ENCODE measurements around the gene EPAS1. TPM values are rescaled to one million over a fixed set of nuclear protein-coding genes. Genes with fewer than 3 reads are reported as not detected.
A peak's percentile ranks its signal among the peaks of the same experiment; 100 is the strongest.
"Not testable (repeated sequence)": the region's sequence is repeated elsewhere in the genome, so short reads cannot be mapped to it uniquely, and the experiment has no call there.

Gene EPAS1
- total and polyA plus RNA-seq, 5 donors: 149 to 340 (median 246) TPM

- 84% methylated on average over 3 of the region's 3 CpGs for WGBS
- intact Hi-C loops (cut with DNase I): no loop called here
These were observed 96.7 kb downstream of the EPAS1 start for GRCh38 chr2:46393865-46394264.

GRCh38 chr2:46394649-46395510 is 97.7 kb downstream of the EPAS1 start:
- intact Hi-C loops (cut with DNase I): no loop called here
- Histone ChIP-seq H3K4me3 (ENCODE audit: low read length) (no peak overlapping the region), H3K9me3 (ENCODE audit: control insufficient read depth, low read length) (no peaks in the 10 kb centered on the region), H3K27ac (ENCODE audit: low read length) (no peak overlapping the region), H3K27me3 (ENCODE audit: control insufficient read depth, insufficient read depth) (no peaks in the 10 kb centered on the region), H3K4me1 (ENCODE audit: control insufficient read depth, insufficient read depth, low read length) (no peaks in the 10 kb centered on the region)
- ATAC-seq (no peak), DNase-seq (no peak)
- WGBS: 71% methylated on average over 9 of the region's 9 CpGs

More at GRCh38 chr2:46393865-46394264, 96.7 kb downstream of the EPAS1 start:
- DNase-seq (no peak), ATAC-seq (no peak)
- H3K9me3 ChIP-seq (ENCODE audit: control insufficient read depth, low read length): no peaks in the 10 kb centered on the region
- H3K4me3 ChIP-seq (ENCODE audit: low read length): no peak overlapping the region
- peaks cover 2% of the 10 kb centered on the region for H3K4me1 ChIP-seq (ENCODE audit: control insufficient read depth, insufficient read depth, low read length)
- H3K27ac ChIP-seq (ENCODE audit: low read length): no peak overlapping the region
- no peaks in the 10 kb centered on the region for H3K27me3 ChIP-seq (ENCODE audit: control insufficient read depth, insufficient read depth)

DNA sequence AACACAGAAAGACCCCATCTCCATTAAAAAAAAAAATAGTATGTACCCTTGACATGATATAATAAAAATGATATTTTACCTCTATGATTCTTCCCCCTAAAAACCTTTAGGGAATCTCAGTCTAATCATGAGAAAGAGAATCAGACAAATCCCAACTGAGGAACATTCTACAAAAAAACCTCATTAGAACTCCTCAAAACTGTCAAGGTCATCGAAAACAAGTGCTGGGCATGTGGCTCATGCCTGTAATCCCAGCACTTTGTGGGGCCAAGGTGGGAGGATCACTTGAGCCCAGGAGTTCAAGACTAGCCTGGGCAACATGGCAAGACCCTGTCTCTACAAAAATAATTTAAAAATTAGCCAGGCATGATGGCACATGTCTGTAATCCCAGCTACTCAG is 98.5 kb downstream of the EPAS1 start:
- WGBS: 90% methylated on average over 1 of the region's 1 CpG

DNA sequence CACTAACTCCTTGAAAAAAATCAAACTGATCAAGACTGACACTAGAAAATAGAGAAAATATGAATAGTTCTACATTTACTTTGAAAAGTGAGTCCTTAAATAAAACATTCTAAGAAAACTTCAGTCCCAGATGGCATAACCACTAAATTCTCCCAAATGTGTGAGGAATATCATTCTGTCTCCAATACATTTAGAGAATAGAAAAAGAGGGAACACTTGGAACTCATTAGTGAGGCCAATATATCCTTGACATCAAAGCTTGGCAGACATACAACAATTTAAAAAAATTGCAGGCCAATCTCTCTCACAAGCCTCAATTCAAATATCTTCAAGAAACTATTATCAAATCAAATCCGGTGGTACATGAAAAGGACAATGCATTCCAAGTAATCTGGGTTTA is 102.8 kb downstream of the EPAS1 start:
- Histone ChIP-seq H3K27me3 (ENCODE audit: control insufficient read depth, insufficient read depth) (no peaks in the 10 kb centered on the region), H3K4me3 (ENCODE audit: low read length) (no peak overlapping the region), H3K9me3 (ENCODE audit: control insufficient read depth, low read length) (no peaks in the 10 kb centered on the region), H3K27ac (ENCODE audit: low read length) (no peak overlapping the region), H3K4me1 (ENCODE audit: control insufficient read depth, insufficient read depth, low read length) (no peaks in the 10 kb centered on the region)
- DNase-seq (no peak), ATAC-seq (no peak)
- intact Hi-C loops (cut with DNase I): no loop called here
- 54% methylated on average over 1 of the region's 1 CpG for WGBS

More for the DNA sequence above, 98.5 kb downstream of the EPAS1 start:
- ATAC-seq; H3K27me3 ChIP-seq (ENCODE audit: control insufficient read depth, insufficient read depth); DNase-seq; intact Hi-C loops (cut with DNase I); H3K4me1 ChIP-seq (ENCODE audit: control insufficient read depth, insufficient read depth, low read length); H3K9me3 ChIP-seq (ENCODE audit: control insufficient read depth, low read length); H3K4me3 ChIP-seq (ENCODE audit: low read length); H3K27ac ChIP-seq (ENCODE audit: low read length): not testable (repeated sequence)

GRCh38 chr2:46402874-46403273 is 105.7 kb downstream of the EPAS1 start:
- H3K27me3 ChIP-seq (ENCODE audit: control insufficient read depth, insufficient read depth): no peaks in the 10 kb centered on the region
- WGBS: 93% methylated on average over 6 of the region's 6 CpGs
- H3K27ac ChIP-seq (ENCODE audit: low read length): no peak overlapping the region
- DNase-seq (no peak), ATAC-seq (no peak)
- no peaks in the 10 kb centered on the region for H3K9me3 ChIP-seq (ENCODE audit: control insufficient read depth, low read length)
- intact Hi-C loops (cut with DNase I): no loop called here
- H3K4me1 ChIP-seq (ENCODE audit: control insufficient read depth, insufficient read depth, low read length): no peaks in the 10 kb centered on the region
- H3K4me3 ChIP-seq (ENCODE audit: low read length): no peak overlapping the region

DNA sequence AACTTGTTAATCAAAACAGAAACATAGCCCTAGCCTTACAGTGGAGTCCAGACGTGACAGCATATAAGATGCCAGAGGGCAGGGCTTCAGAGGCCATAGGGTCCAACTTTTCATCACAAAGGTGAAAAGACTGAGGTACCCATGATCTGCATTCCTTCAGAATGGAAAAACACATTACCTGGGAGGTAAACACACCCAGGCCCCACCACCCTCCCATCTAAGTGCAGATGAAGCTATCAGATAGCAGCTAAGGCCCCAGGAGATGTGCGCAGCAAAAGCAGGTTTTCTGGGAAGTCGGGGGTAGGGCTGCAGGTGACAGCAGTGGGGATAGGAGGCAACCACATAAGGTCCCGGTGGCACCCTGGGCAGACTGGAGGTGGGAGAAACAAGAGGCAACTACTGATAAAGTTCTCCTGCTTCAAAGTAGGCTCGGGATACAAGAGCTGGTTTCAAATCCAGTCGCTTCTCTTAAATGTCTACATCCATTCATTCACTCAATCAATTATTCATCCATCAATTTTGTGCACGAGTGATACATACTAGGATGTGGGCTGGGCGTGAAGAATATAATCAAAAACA is 107.1 kb downstream of the EPAS1 start:
- intact Hi-C loops (cut with DNase I): no loop called here
- Histone ChIP-seq H3K27ac (ENCODE audit: low read length) (no peak overlapping the region), H3K4me1 (ENCODE audit: control insufficient read depth, insufficient read depth, low read length) (peaks cover 3% of the 10 kb centered on the region), H3K4me3 (ENCODE audit: low read length) (no peak overlapping the region), H3K9me3 (ENCODE audit: control insufficient read depth, low read length) (no peaks in the 10 kb centered on the region), H3K27me3 (ENCODE audit: control insufficient read depth, insufficient read depth) (no peaks in the 10 kb centered on the region)
- no peak for ATAC-seq
- DNase-seq: no peak
- 91% methylated on average over 8 of the region's 8 CpGs for WGBS

- Histone ChIP-seq H3K27ac (ENCODE audit: low read length) (no peak overlapping the region), H3K27me3 (ENCODE audit: control insufficient read depth, insufficient read depth) (no peaks in the 10 kb centered on the region), H3K9me3 (ENCODE audit: control insufficient read depth, low read length) (no peaks in the 10 kb centered on the region), H3K4me1 (ENCODE audit: control insufficient read depth, insufficient read depth, low read length) (peaks cover 6% of the 10 kb centered on the region), H3K4me3 (ENCODE audit: low read length) (no peak overlapping the region)
- WGBS: 97% methylated on average over 14 of the region's 14 CpGs
- no peak for ATAC-seq
- intact Hi-C loops (cut with DNase I): no loop called here
- DNase-seq: no peak
These were observed 110.7 kb downstream of the EPAS1 start for GRCh38 chr2:46407852-46408455.

- ATAC-seq (no peak), DNase-seq (no peak)
- Histone ChIP-seq H3K4me3 (ENCODE audit: low read length) (no peak overlapping the region), H3K9me3 (ENCODE audit: control insufficient read depth, low read length) (no peaks in the 10 kb centered on the region), H3K27ac (ENCODE audit: low read length) (peak overlapping the region; percentile 32), H3K4me1 (ENCODE audit: control insufficient read depth, insufficient read depth, low read length) (peaks cover 6% of the 10 kb centered on the region), H3K27me3 (ENCODE audit: control insufficient read depth, insufficient read depth) (no peaks in the 10 kb centered on the region)
- WGBS: 75% methylated on average over 4 of the region's 4 CpGs
- intact Hi-C loops (cut with DNase I): no loop called here
These were observed 112.5 kb downstream of the EPAS1 start for GRCh38 chr2:46409756-46410155.

GRCh38 chr2:46410273-46411244 is 113.4 kb downstream of the EPAS1 start:
- 80% methylated on average over 10 of the region's 10 CpGs for WGBS
- no peak overlapping the region for H3K27ac ChIP-seq (ENCODE audit: low read length)
- no peaks in the 10 kb centered on the region for H3K9me3 ChIP-seq (ENCODE audit: control insufficient read depth, low read length)
- peaks cover 6% of the 10 kb centered on the region for H3K4me1 ChIP-seq (ENCODE audit: control insufficient read depth, insufficient read depth, low read length)
- H3K4me3 ChIP-seq (ENCODE audit: low read length): no peak overlapping the region
- intact Hi-C loops (cut with DNase I): no loop called here
- no peaks in the 10 kb centered on the region for H3K27me3 ChIP-seq (ENCODE audit: control insufficient read depth, insufficient read depth)
- peak in 1 of 2 donors; percentile 20 for ATAC-seq
- peak in 1 of 3 donors; percentile 39 for DNase-seq

- Histone ChIP-seq H3K4me1 (ENCODE audit: control insufficient read depth, insufficient read depth, low read length) (peaks cover 6% of the 10 kb centered on the region), H3K27me3 (ENCODE audit: control insufficient read depth, insufficient read depth) (no peaks in the 10 kb centered on the region), H3K4me3 (ENCODE audit: low read length) (no peak overlapping the region), H3K9me3 (ENCODE audit: control insufficient read depth, low read length) (no peaks in the 10 kb centered on the region), H3K27ac (ENCODE audit: low read length) (no peak overlapping the region)
- intact Hi-C loops (cut with DNase I): no loop called here
- 93% methylated on average over 2 of the region's 2 CpGs for WGBS
- ATAC-seq: no peak
- DNase-seq: no peak
These were observed 114.0 kb downstream of the EPAS1 start for GRCh38 chr2:46411245-46411641.
